Neutrophil (primary cell): Measurements from ENCODE around the gene MMP10.

Source experiments
- H3K27ac ChIP-seq: fragments of 200-600 bp; sonication (generic); 2 replicates; pipeline ENCODE4 v1.5.1; 2016; ENCODE audit warnings: mild to moderate bottlenecking, moderate library complexity
- H3K27me3 ChIP-seq: fragments of 200-600 bp; sonication (generic); 2 replicates; pipeline ENCODE4 v1.6.0; 2016; ENCODE audit warnings: mild to moderate bottlenecking
- H3K36me3 ChIP-seq: fragments of 200-600 bp; sonication (generic); 2 replicates; pipeline ENCODE4 v1.5.1; 2017
- H3K4me1 ChIP-seq, 2 experiments: fragments of 200-600 bp in 1 of 2; sonication (generic) in 1 of 2; 1 replicate in 1 of 2; 2 replicates in 1 of 2; pipeline versions ENCODE4 v1.5.1 to v1.6.1; 2013 to 2016; ENCODE audit warnings: low read depth in 1 of 2, low read length in 1 of 2, mild to moderate bottlenecking in 1 of 2, moderate library complexity in 1 of 2; ENCODE audit not compliant: control insufficient read depth in 1 of 2, insufficient read depth in 1 of 2
- H3K4me3 ChIP-seq, 2 experiments: fragments of 200-600 bp in 1 of 2; sonication (generic) in 1 of 2; 1 replicate in 1 of 2; 2 replicates in 1 of 2; pipeline ENCODE4 v1.5.1; 2013 to 2016; ENCODE audit warnings: low read depth in 1 of 2, low read length in 1 of 2, mild to moderate bottlenecking in 1 of 2, moderate library complexity in 1 of 2
- H3K9me3 ChIP-seq: fragments of 200-600 bp; sonication (generic); 2 replicates; pipeline ENCODE4 v1.5.1; 2016
- TF ChIP-seq, protein P1 (sequence below): fragments of 200-600 bp; sonication (generic); IDR thresholded peaks from 2 replicates; pipeline ENCODE4 v1.5.1; 2016; ENCODE audit warnings: antibody characterized with exemption

The MMP10 gene

DNA sequence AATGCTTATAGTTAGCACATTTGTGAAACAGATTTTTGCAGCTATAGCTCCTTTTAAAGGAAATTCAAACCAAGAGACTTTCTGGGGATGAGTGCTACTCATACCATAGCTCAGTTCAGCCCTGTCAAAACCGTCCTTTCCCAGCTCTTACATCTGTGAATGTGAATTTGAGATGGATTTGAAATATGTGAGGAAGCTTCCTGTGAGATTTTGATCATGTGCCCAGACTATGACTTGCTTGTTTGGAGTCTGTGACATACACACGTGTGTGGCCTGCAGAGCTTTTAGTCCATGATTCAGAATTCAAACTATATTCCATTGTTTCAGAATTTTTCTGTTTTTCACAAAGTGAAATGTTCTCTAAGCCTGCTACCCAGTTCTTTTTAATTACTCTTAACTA lies 21.9 kb upstream of the MMP10 start:
- Histone ChIP-seq H3K27me3 (peaks cover 28% of the 10 kb centered on the region), H3K4me3 (no peak overlapping the region), H3K36me3 (no peaks in the 10 kb centered on the region), H3K9me3 (no peaks in the 10 kb centered on the region), H3K27ac (no peak overlapping the region), H3K4me1 (no peaks in the 10 kb centered on the region)
- TF ChIP-seq, protein P1, sequence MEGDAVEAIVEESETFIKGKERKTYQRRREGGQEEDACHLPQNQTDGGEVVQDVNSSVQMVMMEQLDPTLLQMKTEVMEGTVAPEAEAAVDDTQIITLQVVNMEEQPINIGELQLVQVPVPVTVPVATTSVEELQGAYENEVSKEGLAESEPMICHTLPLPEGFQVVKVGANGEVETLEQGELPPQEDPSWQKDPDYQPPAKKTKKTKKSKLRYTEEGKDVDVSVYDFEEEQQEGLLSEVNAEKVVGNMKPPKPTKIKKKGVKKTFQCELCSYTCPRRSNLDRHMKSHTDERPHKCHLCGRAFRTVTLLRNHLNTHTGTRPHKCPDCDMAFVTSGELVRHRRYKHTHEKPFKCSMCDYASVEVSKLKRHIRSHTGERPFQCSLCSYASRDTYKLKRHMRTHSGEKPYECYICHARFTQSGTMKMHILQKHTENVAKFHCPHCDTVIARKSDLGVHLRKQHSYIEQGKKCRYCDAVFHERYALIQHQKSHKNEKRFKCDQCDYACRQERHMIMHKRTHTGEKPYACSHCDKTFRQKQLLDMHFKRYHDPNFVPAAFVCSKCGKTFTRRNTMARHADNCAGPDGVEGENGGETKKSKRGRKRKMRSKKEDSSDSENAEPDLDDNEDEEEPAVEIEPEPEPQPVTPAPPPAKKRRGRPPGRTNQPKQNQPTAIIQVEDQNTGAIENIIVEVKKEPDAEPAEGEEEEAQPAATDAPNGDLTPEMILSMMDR, result no peak

DNA sequence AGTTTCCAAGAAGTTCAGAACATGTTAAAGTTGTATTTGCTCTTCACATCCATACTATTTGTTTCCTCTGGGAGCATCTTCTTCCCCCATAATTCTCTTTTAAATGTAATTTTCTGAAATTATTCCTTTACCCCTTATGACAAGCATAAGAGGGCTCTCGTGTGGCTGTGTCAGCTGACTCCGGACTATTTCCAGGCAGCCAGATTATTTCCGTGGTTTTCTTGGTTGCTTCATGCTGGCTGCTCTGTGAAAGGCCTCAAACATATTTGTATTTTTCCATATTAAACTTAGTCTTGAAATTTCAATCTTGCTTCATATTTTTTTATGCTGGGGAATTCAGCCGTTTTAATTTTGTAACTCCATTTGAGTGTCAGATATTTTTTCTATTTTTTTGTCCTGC lies 20.3 kb upstream of the MMP10 start:
- peaks cover 32% of the 10 kb centered on the region for H3K27me3 ChIP-seq
- no peaks in the 10 kb centered on the region for H3K36me3 ChIP-seq
- H3K4me1 ChIP-seq, result no peaks in the 10 kb centered on the region
- TF ChIP-seq, protein P1, result no peak
- no peak overlapping the region for H3K27ac ChIP-seq
- H3K4me3 ChIP-seq, result no peak overlapping the region
- H3K9me3 ChIP-seq, result no peaks in the 10 kb centered on the region

DNA sequence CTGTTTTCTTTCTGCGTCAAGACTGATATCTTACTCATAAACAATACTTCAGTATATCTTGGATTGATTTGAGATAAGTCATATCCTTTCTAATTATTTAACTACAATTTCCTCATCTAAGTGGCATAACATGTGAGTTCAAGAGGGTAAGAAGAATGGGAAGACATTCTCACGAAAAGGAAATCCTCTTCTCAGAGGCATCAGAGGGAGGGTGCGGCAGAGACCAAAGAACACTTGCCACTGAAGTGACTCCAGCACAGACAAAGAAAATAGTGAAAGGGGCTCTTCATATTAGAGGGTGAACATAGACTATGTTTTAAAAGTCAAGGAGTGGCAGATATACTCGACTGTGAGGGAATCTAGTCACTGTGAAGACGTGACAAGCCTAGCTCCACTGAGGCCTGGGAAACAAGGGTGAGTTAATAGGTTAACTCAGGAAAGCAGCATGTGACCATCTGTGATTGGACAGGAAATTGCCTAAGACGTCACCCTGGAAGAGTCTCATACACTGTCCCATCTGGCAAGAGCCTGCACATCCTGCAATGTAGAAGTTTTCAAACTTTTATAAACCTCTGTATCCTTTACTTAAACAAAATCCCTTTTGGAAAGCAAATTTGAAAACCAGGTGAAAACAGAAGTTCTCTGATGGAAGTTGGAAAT lies 19.4 kb upstream of the MMP10 start:
- Histone ChIP-seq H3K4me3 (no peak overlapping the region), H3K4me1 (no peaks in the 10 kb centered on the region), H3K9me3 (no peaks in the 10 kb centered on the region), H3K27me3 (peaks cover 25% of the 10 kb centered on the region), H3K27ac (no peak overlapping the region), H3K36me3 (no peaks in the 10 kb centered on the region)
- TF ChIP-seq, protein P1, result no peak

DNA sequence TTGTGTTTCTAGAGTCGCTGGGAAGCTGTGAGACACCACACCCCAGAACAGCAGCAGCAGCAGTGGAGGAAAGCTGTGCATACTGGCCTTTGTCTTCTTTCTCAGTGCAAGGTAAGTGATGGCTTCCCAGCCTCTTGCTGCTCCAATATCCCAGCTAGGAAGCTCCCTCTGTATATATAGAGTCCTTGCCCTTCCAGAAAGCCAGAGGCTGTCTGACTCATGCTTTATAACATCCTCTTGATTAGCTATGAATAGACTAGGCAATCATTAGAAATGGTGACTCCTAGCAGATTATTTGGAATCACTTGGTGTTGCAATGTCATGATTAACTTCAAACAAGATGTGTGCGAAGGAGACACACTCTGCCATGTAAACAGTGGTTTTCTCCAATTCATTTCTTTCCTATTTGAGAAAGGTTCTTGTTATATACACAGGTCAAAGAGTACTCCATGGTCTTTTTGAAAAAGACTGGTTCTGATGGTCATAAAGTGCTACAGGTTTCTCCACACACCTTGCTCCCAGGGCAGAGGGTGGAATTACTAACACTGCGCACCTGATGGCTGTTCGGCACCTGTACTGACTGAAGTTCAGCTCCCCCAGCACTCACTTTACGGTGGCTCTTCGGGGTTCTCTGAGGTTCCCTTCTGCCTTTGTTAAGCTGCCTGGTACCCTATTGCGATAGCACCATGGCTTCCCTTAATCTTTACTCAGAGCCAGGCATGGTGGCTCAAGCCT lies 17.8 kb upstream of the MMP10 start, which contains the start of gene MMP1:
Gene MMP1, minus strand, starts transcription at position 149 of the 735 bp plus-strand sequence. Its CDS starts 68 bp downstream, at position 81.
- Histone ChIP-seq H3K36me3 (no peaks in the 10 kb centered on the region), H3K4me1 (no peaks in the 10 kb centered on the region), H3K27ac (no peak within 1 kb of the TSS), H3K4me3 (no peak within 1 kb of the TSS), H3K9me3 (no peaks in the 10 kb centered on the region), H3K27me3 (peaks cover 13% of the 10 kb centered on the region)
- TF ChIP-seq, protein P1, result no peak

DNA sequence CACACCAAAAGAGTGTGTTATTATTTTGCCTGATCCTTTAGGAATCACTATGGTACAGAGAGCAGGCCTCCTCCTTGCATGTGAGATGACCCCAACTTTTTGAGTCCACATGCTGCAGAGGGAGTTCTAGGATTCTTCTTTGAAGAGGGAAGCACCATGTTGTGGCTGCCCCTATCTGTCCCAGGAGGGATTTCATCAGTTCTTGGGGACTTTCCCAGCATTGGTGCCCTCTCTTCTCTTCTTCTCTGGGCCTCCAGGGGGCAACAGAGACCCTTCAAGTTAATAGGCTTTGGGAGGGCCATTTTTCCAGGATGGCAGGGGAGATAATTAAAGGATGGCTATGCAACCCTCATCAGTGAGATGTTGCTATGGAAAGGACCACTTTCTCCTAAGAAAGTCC lies 14.0 kb upstream of the MMP10 start:
- Histone ChIP-seq H3K9me3 (no peaks in the 10 kb centered on the region), H3K36me3 (no peaks in the 10 kb centered on the region), H3K27ac (no peak overlapping the region), H3K4me3 (no peak overlapping the region), H3K4me1 (no peaks in the 10 kb centered on the region), H3K27me3 (peaks cover 16% of the 10 kb centered on the region)
- TF ChIP-seq, protein P1, result no peak
